HG02642 (cell line): Measurements from ENCODE around the gene MRPL20.
"Not testable (repeated sequence)": the region's sequence is repeated elsewhere in the genome, so short reads cannot be mapped to it uniquely, and the experiment has no call there.

ENCODE experiments used
- ATAC-seq: cut with Tn5 transposase; IDR thresholded peaks from one replicate; pipeline ENCODE4 v1.9.1; 2021; ENCODE audit warnings: mild to moderate bottlenecking; ENCODE audit not compliant: unreplicated experiment, poor library complexity

MRPL20 gene

GRCh38 chr1:1427106-1427819, 20.2 kb upstream of the MRPL20 start:
- ATAC-seq, result no peak

GRCh38 chr1:1426496-1427105, 19.5 kb upstream of the MRPL20 start:
- no peak for ATAC-seq

- ATAC-seq, result no peak
These were observed 18.8 kb upstream of the MRPL20 start for GRCh38 chr1:1425753-1426495.

GRCh38 chr1:1425426-1425752, 18.3 kb upstream of the MRPL20 start:
- no peak for ATAC-seq

- no peak for ATAC-seq
These were observed 17.6 kb upstream of the MRPL20 start for GRCh38 chr1:1424707-1425106.

GRCh38 chr1:1423245-1423597, 16.1 kb upstream of the MRPL20 start:
- ATAC-seq, result no peak

- ATAC-seq, result no peak
These were observed 15.6 kb upstream of the MRPL20 start for GRCh38 chr1:1422465-1423244.

- no peak for ATAC-seq
These were observed 14.9 kb upstream of the MRPL20 start for GRCh38 chr1:1421907-1422464.

- ATAC-seq, result no peak
These were observed 14.2 kb upstream of the MRPL20 start, which contains the start of gene ANKRD65 for GRCh38 chr1:1421147-1421906. TSS of gene ANKRD65 (minus strand) at chr1:1421276. CDS start at chr1:1421005, 271 bp downstream.

GRCh38 chr1:1420654-1421141, 13.6 kb upstream of the MRPL20 start:
- no peak for ATAC-seq

GRCh38 chr1:1419813-1420653, 12.9 kb upstream of the MRPL20 start:
- no peak for ATAC-seq

- no peak for ATAC-seq
These were observed 12.3 kb upstream of the MRPL20 start for GRCh38 chr1:1419363-1419812.

- no peak for ATAC-seq
These were observed 11.6 kb upstream of the MRPL20 start for GRCh38 chr1:1418464-1419362.

GRCh38 chr1:1417825-1418463, 10.9 kb upstream of the MRPL20 start:
- ATAC-seq, result not testable (repeated sequence)

GRCh38 chr1:1417396-1417795, 10.3 kb upstream of the MRPL20 start:
- ATAC-seq, result not testable (repeated sequence)

GRCh38 chr1:1415751-1416150, 8.7 kb upstream of the MRPL20 start:
- no peak for ATAC-seq

- ATAC-seq, result not testable (repeated sequence)
These were observed 5.3 kb upstream of the MRPL20 start for GRCh38 chr1:1412311-1412902.
